Muscle layer of colon (tissue), 2 donors: ENCODE measurements around the gene TAS2R19.

ENCODE experiments used
- H3K27ac ChIP-seq: one replicate; pipeline ENCODE4 v1.7.0; 2013; ENCODE audit warnings: low read depth, mild to moderate bottlenecking, low read length, moderate library complexity
- H3K27me3 ChIP-seq, 2 donors: one replicate each; pipeline ENCODE4 v1.7.0; 2013; ENCODE audit warnings: low read length in 2 of 2, mild to moderate bottlenecking in 2 of 2; ENCODE audit not compliant: insufficient read depth in 2 of 2, control insufficient read depth in 1 of 2
- H3K36me3 ChIP-seq: one replicate; pipeline ENCODE4 v1.7.0; 2013; ENCODE audit warnings: mild to moderate bottlenecking, low read length; ENCODE audit not compliant: insufficient read depth
- H3K4me1 ChIP-seq: one replicate; pipeline ENCODE4 v1.7.0; 2013; ENCODE audit warnings: mild to moderate bottlenecking, low read length; ENCODE audit not compliant: insufficient read depth
- H3K4me3 ChIP-seq, 2 donors: one replicate each; pipeline ENCODE4 v1.7.0; 2013; ENCODE audit warnings: low read length in 2 of 2, low read depth in 1 of 2, mild to moderate bottlenecking in 1 of 2, moderate library complexity in 1 of 2
- H3K9ac ChIP-seq: one replicate; pipeline ENCODE4 v1.7.0; 2013; ENCODE audit warnings: low read length
- H3K9me3 ChIP-seq: one replicate; pipeline ENCODE4 v1.7.0; 2013; ENCODE audit warnings: mild to moderate bottlenecking, low read length
- donor health status: abdominal sarcoma.
- donor health status: Adenocarcinoma of cecum.

The TAS2R19 gene

GRCh38 chr12:10986812-10987211 lies 35.6 kb downstream of the TAS2R19 start, which contains the start of gene TAS2R50:
Gene TAS2R50, minus strand, starts transcription at chr12:10986912. Its CDS starts 52 bp downstream, at chr12:10986860.
- no peaks in the 10 kb centered on the region for H3K36me3 ChIP-seq
- H3K9me3 ChIP-seq, result no peaks in the 10 kb centered on the region
- no peaks in the 10 kb centered on the region for H3K27me3 ChIP-seq
- H3K9ac ChIP-seq, result no peak within 1 kb of the TSS
- no peak within 1 kb of the TSS for H3K4me3 ChIP-seq
- H3K4me1 ChIP-seq, result no peaks in the 10 kb centered on the region
- H3K27ac ChIP-seq, result no peak within 1 kb of the TSS

DNA sequence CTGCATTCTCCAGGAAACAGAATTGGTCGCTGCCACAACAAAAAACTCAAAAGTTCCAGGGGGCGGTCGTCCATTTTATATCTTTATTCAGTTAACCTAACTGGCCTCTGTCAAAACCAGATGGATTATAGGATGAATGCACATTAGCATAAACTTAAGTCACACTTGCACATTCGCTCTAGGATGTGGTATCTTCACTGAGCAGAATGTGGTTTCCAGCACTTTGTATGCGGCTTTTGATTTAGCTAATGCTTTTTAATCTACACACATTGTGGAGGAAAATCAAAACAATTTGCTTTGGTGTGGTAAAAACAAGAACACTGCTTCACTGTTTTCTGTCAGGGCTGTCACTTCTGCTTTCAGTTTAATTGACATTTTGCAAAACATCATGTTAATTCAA lies 40.2 kb downstream of the TAS2R19 start:
- Histone ChIP-seq H3K27me3 (no peaks in the 10 kb centered on the region), H3K4me1 (no peaks in the 10 kb centered on the region), H3K27ac (no peak overlapping the region), H3K36me3 (no peaks in the 10 kb centered on the region), H3K4me3 (no peak overlapping the region), H3K9me3 (no peaks in the 10 kb centered on the region), H3K9ac (no peak overlapping the region)

- H3K27me3 ChIP-seq, result no peaks in the 10 kb centered on the region
- no peak overlapping the region for H3K27ac ChIP-seq
- H3K9ac ChIP-seq, result no peak overlapping the region
These were observed 47.5 kb downstream of the TAS2R19 start for GRCh38 chr12:10974965-10975364.

More at GRCh38 chr12:10974965-10975364, 47.5 kb downstream of the TAS2R19 start:
- no peak overlapping the region for H3K4me3 ChIP-seq
- no peaks in the 10 kb centered on the region for H3K4me1 ChIP-seq
- H3K36me3 ChIP-seq, result no peaks in the 10 kb centered on the region
- no peaks in the 10 kb centered on the region for H3K9me3 ChIP-seq
